H9 (cell line): ENCODE data around the gene C12orf57. TPM values are rescaled to one million over a fixed set of nuclear protein-coding genes. Genes with fewer than 3 reads are reported as not detected.

Experiments used
- DNase-seq: peaks from one replicate; pipeline ENCODE4 v3.0.0-alpha.2; 2017
- H2AFZ ChIP-seq: one replicate; pipeline ENCODE4 v1.6.1; 2013; ENCODE audit warnings: mild to moderate bottlenecking, low read length, control low read depth, moderate library complexity
- H2AK5ac ChIP-seq: 2 replicates; pipeline ENCODE4 v1.6.1; 2013; ENCODE audit warnings: low read length, control low read depth, mixed read lengths; ENCODE audit not compliant: insufficient read length
- H2BK120ac ChIP-seq: one replicate; pipeline ENCODE4 v1.6.1; 2013; ENCODE audit warnings: low read depth, mild to moderate bottlenecking, low read length, control low read depth, inconsistent platforms; ENCODE audit not compliant: poor library complexity, severe bottlenecking
- H2BK12ac ChIP-seq: 2 replicates; pipeline ENCODE4 v1.6.1; 2013; ENCODE audit warnings: low read length, control low read depth, mixed read lengths, low read depth; ENCODE audit not compliant: insufficient read length
- H2BK15ac ChIP-seq: 2 replicates; pipeline ENCODE4 v1.6.1; 2013; ENCODE audit warnings: low read depth, low read length, control low read depth
- H2BK20ac ChIP-seq: one replicate; pipeline ENCODE4 v1.6.1; 2013; ENCODE audit warnings: low read depth, mild to moderate bottlenecking, low read length, control low read depth, inconsistent platforms; ENCODE audit not compliant: poor library complexity, severe bottlenecking
- H2BK5ac ChIP-seq: 2 replicates; pipeline ENCODE4 v1.6.1; 2013; ENCODE audit warnings: low read length, control low read depth, mixed read lengths; ENCODE audit not compliant: insufficient read length
- H3K14ac ChIP-seq: 2 replicates; pipeline ENCODE4 v1.6.1; 2013; ENCODE audit warnings: low read length, control low read depth; ENCODE audit not compliant: insufficient read depth
- H3K18ac ChIP-seq: 2 replicates; pipeline ENCODE4 v1.6.1; 2013; ENCODE audit warnings: low read depth, mild to moderate bottlenecking, mixed read lengths, low read length, control low read depth; ENCODE audit not compliant: insufficient read length
- H3K23ac ChIP-seq: 2 replicates; pipeline ENCODE4 v1.6.1; 2013; ENCODE audit warnings: low read length, control low read depth, mixed read lengths, low read depth; ENCODE audit not compliant: insufficient read length
- H3K23me2 ChIP-seq: 2 replicates; pipeline ENCODE4 v1.6.1; 2013; ENCODE audit warnings: low read depth, mild to moderate bottlenecking, mixed read lengths, low read length, control low read depth; ENCODE audit not compliant: insufficient read length, poor library complexity, severe bottlenecking
- H3K27ac ChIP-seq: 2 replicates; pipeline ENCODE4 v1.5.1; 2013; ENCODE audit warnings: low read length, control low read depth, mixed read lengths, low read depth; ENCODE audit not compliant: insufficient read length
- H3K27me3 ChIP-seq: 2 replicates; pipeline ENCODE4 v1.6.1; 2013; ENCODE audit warnings: low read length, control low read depth, inconsistent platforms; ENCODE audit not compliant: insufficient read depth
- H3K4ac ChIP-seq: 2 replicates; pipeline ENCODE4 v1.6.1; 2013; ENCODE audit warnings: low read depth, mild to moderate bottlenecking, control low read depth, inconsistent platforms, low read length, moderate library complexity
- H3K4me1 ChIP-seq: 2 replicates; pipeline ENCODE4 v1.6.1; 2013; ENCODE audit warnings: low read length, control low read depth, inconsistent platforms; ENCODE audit not compliant: insufficient read depth
- H3K4me2 ChIP-seq: 2 replicates; pipeline ENCODE4 v1.6.1; 2013; ENCODE audit warnings: low read length, control low read depth, mixed read lengths; ENCODE audit not compliant: insufficient read length, insufficient read depth
- H3K56ac ChIP-seq: 2 replicates; pipeline ENCODE4 v1.6.1; 2013; ENCODE audit warnings: low read depth, mild to moderate bottlenecking, mixed read lengths, low read length, control low read depth; ENCODE audit not compliant: insufficient read length
- H3K79me1 ChIP-seq: 2 replicates; pipeline ENCODE4 v1.6.1; 2013; ENCODE audit warnings: low read depth, mild to moderate bottlenecking, moderate library complexity, low read length, control low read depth, inconsistent platforms; ENCODE audit not compliant: insufficient read depth, poor library complexity, severe bottlenecking
- H3K79me2 ChIP-seq: 2 replicates; pipeline ENCODE4 v1.6.1; 2013; ENCODE audit warnings: low read length, control low read depth, inconsistent platforms; ENCODE audit not compliant: insufficient read depth
- H3K9ac ChIP-seq: 2 replicates; pipeline ENCODE4 v1.6.1; 2013; ENCODE audit warnings: low read length, control low read depth, mixed read lengths; ENCODE audit not compliant: insufficient read length; ENCODE audit errors: extremely low read depth
- H3K9me3 ChIP-seq: one replicate; pipeline ENCODE4 v1.6.1; 2013; ENCODE audit warnings: low read depth, low read length, inconsistent platforms; ENCODE audit not compliant: control insufficient read depth
- H3T11ph ChIP-seq: one replicate; pipeline ENCODE4 v1.6.1; 2013; ENCODE audit warnings: mild to moderate bottlenecking, low read length, control low read depth, inconsistent platforms
- H4K20me1 ChIP-seq: one replicate; pipeline ENCODE4 v1.6.1; 2013; ENCODE audit not compliant: control insufficient read depth, insufficient read length, insufficient read depth
- H4K5ac ChIP-seq: 2 replicates; pipeline ENCODE4 v1.6.1; 2013; ENCODE audit warnings: low read depth, mild to moderate bottlenecking, mixed read lengths, low read length, control low read depth; ENCODE audit not compliant: insufficient read length
- H4K8ac ChIP-seq: replicated peaks from 2 replicates; pipeline ENCODE4 v1.6.1; 2013; ENCODE audit warnings: low read length, control low read depth, mixed read lengths, low read depth; ENCODE audit not compliant: insufficient read length
- H4K91ac ChIP-seq: 2 replicates; pipeline ENCODE4 v1.6.1; 2013; ENCODE audit warnings: low read depth, mild to moderate bottlenecking, moderate library complexity, mixed read lengths, low read length, control low read depth; ENCODE audit not compliant: insufficient read length
- H3K27ac Mint-ChIP-seq, 3 experiments: 2 replicates in 2 of 3; 3 replicates in 1 of 3; pipeline ENCODE4 v1.8.0; 2020 to 2021; ENCODE audit warnings: mixed read lengths in 3 of 3, mild to moderate bottlenecking in 1 of 3, moderate library complexity in 1 of 3
- H3K27me3 Mint-ChIP-seq: 2 replicates; pipeline ENCODE4 v1.8.0; 2021; ENCODE audit warnings: low read depth, mild to moderate bottlenecking, moderate library complexity, mixed read lengths
- H3K36me3 Mint-ChIP-seq, 3 experiments: 2 replicates in 2 of 3; 3 replicates in 1 of 3; pipeline ENCODE4 v1.8.0; 2020 to 2021; ENCODE audit warnings: low read depth in 3 of 3, mixed read lengths in 3 of 3; ENCODE audit not compliant: insufficient read depth in 1 of 3
- H3K4me1 Mint-ChIP-seq, 2 experiments: 2 replicates each; pipeline ENCODE4 v1.8.0; 2020; ENCODE audit warnings: mixed read lengths in 2 of 2
- H3K4me3 Mint-ChIP-seq, 2 experiments: 2 replicates in 1 of 2; 3 replicates in 1 of 2; pipeline ENCODE4 v1.8.0; 2020 to 2021; ENCODE audit warnings: mild to moderate bottlenecking in 2 of 2, mixed read lengths in 2 of 2, moderate library complexity in 1 of 2
- H3K9me3 Mint-ChIP-seq, 2 experiments: 2 replicates in 1 of 2; 3 replicates in 1 of 2; pipeline ENCODE4 v1.8.0; 2020; ENCODE audit warnings: mild to moderate bottlenecking in 2 of 2, mixed read lengths in 2 of 2, moderate library complexity in 1 of 2
- WGBS: extraction: QIAGEN DNeasy Blood & Tissue Kit; methylation state at CpG from one replicate; pipeline ENCODE4 v1.1.7; 2013; ENCODE audit warnings: missing lambda C conversion rate, low lambda C conversion rate, mixed read lengths; ENCODE audit not compliant: insufficient read length; ENCODE audit errors: extremely low coverage; 5-methylcytosine and 5-hydroxymethylcytosine counted together
- total RNA-seq: library from RNA; stranded (reverse); gene quantifications from 2 replicates; pipeline ENCODE4 v1.2.1, GENCODE V29; 2021
- TF ChIP-seq, protein P1 (sequence below): fragments of 200-600 bp; sonication (generic); conservative IDR thresholded peaks from 3 replicates; pipeline ENCODE4 v1.8.0; 2021; ENCODE audit warnings: antibody characterized with exemption, mild to moderate bottlenecking

C12orf57 gene
- total RNA-seq, 1 experiment from 2014 or later: 195 TPM

GRCh38 chr12:6903722-6904121, 40.1 kb upstream of the C12orf57 start:
- Histone ChIP-seq H3K4ac (no peak overlapping the region), H2BK5ac (no peak overlapping the region), H3K9ac (no peak overlapping the region), H3K56ac (no peak overlapping the region), H3K27me3 (no peaks in the 10 kb centered on the region; the same call in 1 of the 2 replicates), H3K4me2 (no peak overlapping the region), H3K23ac (no peak overlapping the region), H2BK120ac (no peak overlapping the region), H2AFZ (no peak overlapping the region), H3K79me1 (no peaks in the 10 kb centered on the region), H2BK12ac (no peak overlapping the region), H2BK20ac (no peak overlapping the region), H2BK15ac (no peak overlapping the region), H4K8ac (no peak overlapping the region), H3K79me2 (no peaks in the 10 kb centered on the region), H4K20me1 (peaks cover 2% of the 10 kb centered on the region), H3K4me1 (peaks cover 2% of the 10 kb centered on the region; the same call in 1 of the 2 replicates), H3K14ac (no peak overlapping the region), H3K27ac (no peak overlapping the region), H4K5ac (no peak overlapping the region), H3K23me2 (peaks cover 3% of the 10 kb centered on the region), H3T11ph (no peak overlapping the region), H3K18ac (peak overlapping the region; percentile 25), H3K9me3 (no peaks in the 10 kb centered on the region), H2AK5ac (no peak overlapping the region), H4K91ac (no peak overlapping the region)
- Mint-ChIP-seq H3K4me1 (peaks cover 4 to 14% of the 10 kb centered on the region in 2 experiments), H3K4me3 (no peak overlapping the region), H3K9me3 (no peaks in the 10 kb centered on the region), H3K27me3 (peaks cover 7% of the 10 kb centered on the region), H3K27ac (peak overlapping the region in 1 of 3 experiments; percentile 17; a peak in 3 of 7 replicates), H3K36me3 (no peaks in the 10 kb centered on the region)
- TF ChIP-seq, protein P1, sequence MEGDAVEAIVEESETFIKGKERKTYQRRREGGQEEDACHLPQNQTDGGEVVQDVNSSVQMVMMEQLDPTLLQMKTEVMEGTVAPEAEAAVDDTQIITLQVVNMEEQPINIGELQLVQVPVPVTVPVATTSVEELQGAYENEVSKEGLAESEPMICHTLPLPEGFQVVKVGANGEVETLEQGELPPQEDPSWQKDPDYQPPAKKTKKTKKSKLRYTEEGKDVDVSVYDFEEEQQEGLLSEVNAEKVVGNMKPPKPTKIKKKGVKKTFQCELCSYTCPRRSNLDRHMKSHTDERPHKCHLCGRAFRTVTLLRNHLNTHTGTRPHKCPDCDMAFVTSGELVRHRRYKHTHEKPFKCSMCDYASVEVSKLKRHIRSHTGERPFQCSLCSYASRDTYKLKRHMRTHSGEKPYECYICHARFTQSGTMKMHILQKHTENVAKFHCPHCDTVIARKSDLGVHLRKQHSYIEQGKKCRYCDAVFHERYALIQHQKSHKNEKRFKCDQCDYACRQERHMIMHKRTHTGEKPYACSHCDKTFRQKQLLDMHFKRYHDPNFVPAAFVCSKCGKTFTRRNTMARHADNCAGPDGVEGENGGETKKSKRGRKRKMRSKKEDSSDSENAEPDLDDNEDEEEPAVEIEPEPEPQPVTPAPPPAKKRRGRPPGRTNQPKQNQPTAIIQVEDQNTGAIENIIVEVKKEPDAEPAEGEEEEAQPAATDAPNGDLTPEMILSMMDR: no peak
- WGBS: no CpG with 5 or more reads among the region's 1 CpG
- no peak for DNase-seq
